ENCODE data around the gene ZNF518B.

- no peak for TF ChIP-seq CTCF (IDR thresholded peaks at IDR 0.05)
- no peak for TF ChIP-seq POLR2AphosphoS5 (IDR thresholded peaks at IDR 0.05)
- no peak for TF ChIP-seq POLR2A (IDR thresholded peaks at IDR 0.05)
Observed at GRCh38 chr4:10442976-10443375, 14.2 kb downstream of the ZNF518B start.

Data from breast epithelium (tissue), 3 donors.